Smooth muscle cell (in vitro differentiated cells): ENCODE results near the gene PACRG. TPM values are rescaled to one million over a fixed set of nuclear protein-coding genes. Genes with fewer than 3 reads are reported as not detected.
"Not testable (repeated sequence)": the region's sequence is repeated elsewhere in the genome, so short reads cannot be mapped to it uniquely, and the experiment has no call there.

Experiments
- DNase-seq: peaks from one replicate; lab custom pipeline; 2025; ENCODE audit not compliant: unreplicated experiment; lab: John Stamatoyannopoulos, UW
- H2AFZ ChIP-seq: fragments of 200-600 bp; sonication (generic); 2 replicates; pipeline ENCODE4 v1.6.0; 2016; ENCODE audit warnings: antibody characterized with exemption, low read depth, mild to moderate bottlenecking
- H3F3A ChIP-seq: fragments of 200-600 bp; sonication (generic); 2 replicates; pipeline ENCODE4 v1.6.0; 2017; ENCODE audit warnings: antibody characterized with exemption, low read depth
- H3K27ac ChIP-seq: fragments of 200-600 bp; sonication (generic); 2 replicates; pipeline ENCODE4 v1.5.1; 2016; ENCODE audit warnings: low read depth, mild to moderate bottlenecking
- H3K27me3 ChIP-seq: fragments of 200-600 bp; sonication (generic); 2 replicates; pipeline ENCODE4 v1.6.1; 2016; ENCODE audit warnings: low read depth, mild to moderate bottlenecking
- H3K36me3 ChIP-seq: fragments of 200-600 bp; sonication (generic); 2 replicates; pipeline ENCODE4 v1.5.1; 2016; ENCODE audit warnings: low read depth
- H3K4me1 ChIP-seq: fragments of 200-600 bp; sonication (generic); 2 replicates; pipeline ENCODE4 v1.5.1; 2016; ENCODE audit warnings: low read depth
- H3K4me2 ChIP-seq: fragments of 200-600 bp; sonication (generic); 2 replicates; pipeline ENCODE4 v1.6.0; 2016; ENCODE audit warnings: mild to moderate bottlenecking
- H3K4me3 ChIP-seq: fragments of 200-600 bp; sonication (generic); 2 replicates; pipeline ENCODE4 v1.5.1; 2016; ENCODE audit warnings: mild to moderate bottlenecking
- H3K79me2 ChIP-seq: fragments of 200-600 bp; sonication (generic); 2 replicates; pipeline ENCODE4 v1.6.0; 2016; ENCODE audit warnings: low read depth, mild to moderate bottlenecking
- H3K9ac ChIP-seq: fragments of 200-600 bp; sonication (generic); 2 replicates; pipeline ENCODE4 v1.6.0; 2016; ENCODE audit warnings: low read depth
- H3K9me3 ChIP-seq: fragments of 200-600 bp; sonication (generic); replicated peaks from 2 replicates; pipeline ENCODE4 v1.5.1; 2016; ENCODE audit warnings: low read depth
- H4K20me1 ChIP-seq: fragments of 200-600 bp; sonication (generic); 2 replicates; pipeline ENCODE4 v1.6.0; 2016; ENCODE audit warnings: low read depth
- CTCF ChIP-seq: fragments of 200-600 bp; sonication (generic); IDR thresholded peaks from 2 replicates; pipeline ENCODE4 v1.5.1; 2017; ENCODE audit warnings: borderline replicate concordance, mild to moderate bottlenecking, antibody characterized with exemption; ENCODE audit not compliant: insufficient read depth, poor library complexity, severe bottlenecking
- WGBS: methylation state at CpG from one replicate; pipeline ENCODE4 v1.1.7; 2016; ENCODE audit warnings: low lambda C conversion rate; 5-methylcytosine and 5-hydroxymethylcytosine counted together
- polyA plus RNA-seq: library from polyadenylated mRNA; unstranded; fragments of >200 nt; fragmentation: Nextera tagmentation; extraction: Ambion mirVana; gene quantifications from 2 replicates; pipeline ENCODE4 v1.2.1, GENCODE V29; 2016
- total RNA-seq: library from RNA; depleted of rRNA; stranded (reverse); fragments of >200 nt; gene quantifications from 2 replicates; pipeline ENCODE4 v1.2.3, GENCODE V29; 2014

Gene PACRG
- total and polyA plus RNA-seq, 2 experiments from 2014 or later, result not detected

DNA sequence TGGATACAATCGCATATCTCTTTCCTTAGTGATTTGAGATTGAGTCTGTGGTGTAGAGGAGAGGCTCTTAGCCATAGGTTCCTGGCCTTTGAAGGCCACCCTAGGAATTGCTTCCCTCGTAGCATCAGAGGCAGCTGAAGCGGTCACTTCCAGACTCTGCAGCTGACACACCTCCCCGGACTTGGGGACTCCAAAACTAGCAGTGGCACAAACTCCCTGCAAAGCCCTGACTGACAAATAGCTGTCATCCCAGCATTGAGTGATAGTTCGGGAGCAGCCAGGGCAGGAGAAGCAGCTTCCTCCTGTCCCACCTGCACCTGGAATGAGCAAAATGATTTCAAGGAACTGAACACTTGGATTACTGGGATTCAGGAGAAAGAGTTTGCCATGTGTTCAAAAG, 586.2 kb downstream of the PACRG start:
- TF ChIP-seq CTCF, result no peak
- H2AFZ ChIP-seq, result no peak overlapping the region
- 93% methylated on average over 5 of the region's 5 CpGs for WGBS
- no peak overlapping the region for H3K27ac ChIP-seq
- H3K27me3 ChIP-seq, result peaks cover 10% of the 10 kb centered on the region
- H4K20me1 ChIP-seq, result no peaks in the 10 kb centered on the region
- H3F3A ChIP-seq, result no peaks in the 10 kb centered on the region
- no peak overlapping the region for H3K4me2 ChIP-seq
- no peak overlapping the region for H3K9ac ChIP-seq
- H3K4me1 ChIP-seq, result no peaks in the 10 kb centered on the region
- no peaks in the 10 kb centered on the region for H3K79me2 ChIP-seq
- no peak for DNase-seq
- H3K9me3 ChIP-seq, result no peaks in the 10 kb centered on the region
- H3K4me3 ChIP-seq, result no peak overlapping the region
- H3K36me3 ChIP-seq, result no peaks in the 10 kb centered on the region

DNA sequence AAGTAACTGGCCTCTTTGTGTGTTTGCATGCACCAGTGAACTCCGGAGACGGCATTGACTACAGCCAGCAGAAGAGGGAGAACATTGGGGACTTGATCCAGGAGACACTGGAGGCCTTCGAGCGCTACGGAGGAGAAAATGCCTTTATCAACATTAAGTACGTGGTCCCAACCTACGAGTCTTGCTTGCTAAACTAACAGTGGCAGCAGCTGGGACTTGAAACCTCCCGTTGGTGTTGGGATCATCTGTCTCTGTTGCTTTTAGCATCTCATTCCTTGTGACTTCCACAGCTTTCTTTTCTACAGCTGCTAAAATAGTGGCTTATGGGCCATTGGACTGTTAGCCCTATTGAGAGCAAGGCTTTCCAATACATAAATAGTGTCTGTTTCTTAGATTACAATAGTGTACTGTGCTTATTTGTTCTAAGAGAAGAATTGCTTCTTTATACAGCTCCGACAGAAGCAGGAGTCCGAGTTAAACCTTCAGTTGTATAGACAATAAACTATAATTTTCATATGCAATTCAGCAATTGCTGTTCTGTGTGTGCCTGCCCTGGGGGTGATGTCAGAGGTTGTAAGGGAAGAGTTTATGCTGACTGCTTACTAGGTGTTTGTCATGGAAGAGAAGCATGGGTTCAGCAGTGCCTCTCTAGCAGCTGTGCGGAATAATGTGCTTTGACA, 587.2 kb downstream of the PACRG start:
- TF ChIP-seq CTCF, result no peak
- Histone ChIP-seq H3K9ac (no peak overlapping the region), H3K27ac (no peak overlapping the region), H3K27me3 (peaks cover 10% of the 10 kb centered on the region), H3K36me3 (no peaks in the 10 kb centered on the region), H3K4me3 (no peak overlapping the region), H3K4me2 (no peak overlapping the region), H4K20me1 (no peaks in the 10 kb centered on the region), H3K4me1 (no peaks in the 10 kb centered on the region), H3K9me3 (no peaks in the 10 kb centered on the region), H3K79me2 (no peaks in the 10 kb centered on the region), H2AFZ (no peak overlapping the region), H3F3A (no peaks in the 10 kb centered on the region)
- WGBS, result 89% methylated on average over 11 of the region's 11 CpGs
- no peak for DNase-seq

DNA sequence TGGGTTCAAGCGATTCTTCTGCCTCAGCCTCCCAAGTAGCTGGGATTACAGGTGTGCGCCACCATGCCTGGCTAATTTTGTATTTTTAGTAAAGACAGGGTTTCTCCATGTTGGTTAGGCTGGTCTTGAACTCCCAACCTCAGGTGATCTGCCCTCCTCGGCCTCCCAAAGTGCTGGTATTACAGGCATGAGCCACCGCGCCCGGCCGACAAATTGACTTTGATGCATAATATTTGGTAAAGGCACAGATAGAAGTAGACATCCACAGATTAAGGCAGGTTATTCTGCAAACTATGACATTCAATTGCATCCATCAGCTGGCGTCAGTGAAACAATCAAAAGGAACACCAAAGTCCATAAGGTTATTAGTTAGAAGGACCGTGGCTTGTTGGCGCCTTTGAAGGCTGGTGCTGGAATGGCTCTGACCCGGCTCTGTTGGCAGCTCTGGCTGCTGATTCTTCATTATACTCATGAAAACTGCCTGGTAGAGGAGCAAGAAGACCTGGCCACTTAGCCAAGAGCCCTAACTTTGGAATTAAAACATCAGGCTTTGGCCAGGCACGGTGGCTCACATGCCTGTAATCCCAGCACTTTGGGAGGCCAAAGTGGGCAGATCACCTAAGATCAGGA, 589.2 kb downstream of the PACRG start:
- H3K9me3 ChIP-seq, H3K27ac ChIP-seq, H3K4me2 ChIP-seq, H3K4me3 ChIP-seq, H3F3A ChIP-seq, H3K36me3 ChIP-seq, H3K79me2 ChIP-seq, H4K20me1 ChIP-seq, H3K4me1 ChIP-seq, DNase-seq, H3K27me3 ChIP-seq, H2AFZ ChIP-seq, H3K9ac ChIP-seq: not testable (repeated sequence)
- 95% methylated on average over 12 of the region's 12 CpGs for WGBS

DNA sequence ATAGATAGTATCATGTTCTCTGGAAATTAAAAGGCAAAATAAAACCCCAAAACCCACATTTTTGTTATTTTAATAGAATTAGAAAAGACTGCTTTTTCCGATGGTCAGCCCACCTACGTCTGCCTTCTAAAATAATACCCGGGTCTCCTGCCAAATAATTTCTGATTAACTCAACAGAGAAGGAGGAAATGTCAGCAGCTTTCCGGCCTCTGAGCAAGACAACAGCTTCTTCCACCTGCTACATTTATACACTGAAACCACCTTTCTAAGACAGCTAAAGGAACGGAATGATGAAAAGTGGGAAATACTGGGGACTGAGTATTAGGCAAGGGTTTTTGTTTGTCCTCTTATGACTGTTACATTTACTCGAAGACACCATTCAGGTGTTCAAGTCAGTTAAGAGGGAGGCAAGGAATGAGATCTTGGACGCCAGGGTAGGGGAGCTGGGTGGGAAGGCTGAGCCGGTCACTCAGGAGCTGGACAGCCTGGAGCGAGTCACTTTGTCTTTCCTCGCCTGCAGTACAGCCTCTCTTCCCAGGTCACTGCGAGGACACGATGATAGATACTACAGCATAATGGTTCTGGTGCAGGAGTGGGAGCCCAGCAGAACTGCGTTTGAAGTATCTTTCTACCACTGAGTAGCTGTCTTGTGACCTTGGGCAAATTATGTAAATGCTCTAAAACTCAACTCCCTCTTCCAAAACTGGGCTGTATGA, 590.5 kb downstream of the PACRG start:
- Histone ChIP-seq H3K27me3 (peaks cover 5% of the 10 kb centered on the region), H3K4me3 (no peak overlapping the region), H3K9ac (no peak overlapping the region), H3F3A (no peaks in the 10 kb centered on the region), H3K9me3 (no peaks in the 10 kb centered on the region), H3K79me2 (no peaks in the 10 kb centered on the region), H3K4me1 (no peaks in the 10 kb centered on the region), H3K36me3 (no peaks in the 10 kb centered on the region), H3K27ac (no peak overlapping the region), H3K4me2 (no peak overlapping the region), H4K20me1 (no peaks in the 10 kb centered on the region), H2AFZ (no peak overlapping the region)
- no peak for TF ChIP-seq CTCF
- WGBS, result 96% methylated on average over 13 of the region's 13 CpGs
- no peak for DNase-seq
